DMS53 (cell line): ENCODE data around the gene ITGA1.
"Not testable (repeated sequence)": the region's sequence is repeated elsewhere in the genome, so short reads cannot be mapped to it uniquely, and the experiment has no call there.

Experiments
- DNase-seq: peaks from one replicate; lab custom pipeline; 2025; lab: John Stamatoyannopoulos, UW

Gene ITGA1

DNA sequence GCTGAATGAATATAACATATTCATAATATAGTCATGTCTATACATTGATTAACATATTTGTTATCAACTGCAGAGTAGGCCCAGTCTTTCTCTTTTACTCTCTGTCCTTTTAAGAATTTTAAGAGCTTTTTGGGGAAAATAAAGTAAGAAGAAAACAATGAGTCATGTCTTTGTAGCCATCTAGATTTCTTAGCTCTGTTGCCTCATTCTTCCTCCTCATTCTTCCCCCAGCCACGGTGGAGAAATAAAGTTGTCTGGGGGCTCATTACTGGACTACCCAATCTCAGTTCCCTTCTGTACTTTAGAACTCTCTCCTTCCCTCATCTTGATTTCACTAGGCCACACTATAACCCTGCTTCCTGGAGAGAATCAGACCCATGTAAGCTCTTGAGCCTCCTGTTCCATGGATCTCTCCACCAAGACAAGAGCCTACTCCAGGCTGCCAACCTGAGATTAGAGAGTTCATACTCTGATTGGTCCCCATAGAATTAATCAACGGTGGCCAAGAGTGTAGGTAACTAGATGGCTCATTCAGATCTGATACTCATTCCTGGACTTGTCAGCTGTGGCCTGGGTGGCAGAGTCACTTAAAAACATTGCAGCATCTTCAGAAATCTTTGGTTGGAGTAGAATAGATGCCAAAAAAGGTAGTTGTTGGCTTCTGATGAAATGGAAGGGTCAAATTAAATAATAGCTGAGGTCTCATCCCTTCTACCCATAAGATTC lies 44.2 kb downstream of the ITGA1 start:
- no peak for DNase-seq

DNA sequence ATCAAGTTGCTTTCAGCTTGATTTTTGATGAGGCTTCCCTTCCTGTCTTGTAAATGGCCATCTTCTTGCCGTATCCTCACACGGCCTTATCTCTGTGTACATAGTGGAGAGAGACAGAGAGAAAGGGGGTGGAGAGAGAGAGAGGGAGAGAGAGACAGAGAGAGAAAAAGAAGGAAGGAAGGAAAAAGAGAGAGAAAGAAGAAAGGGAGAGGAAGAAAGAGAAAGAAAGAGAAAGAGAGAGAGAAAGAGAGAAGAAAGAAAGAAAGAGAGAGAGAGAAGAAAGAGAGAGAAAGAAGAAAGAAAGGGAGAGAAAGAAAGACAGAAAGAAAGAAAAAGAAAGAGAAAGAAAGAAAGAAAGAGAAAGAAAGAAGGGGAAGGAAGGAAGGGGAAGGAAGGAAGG lies 46.6 kb downstream of the ITGA1 start:
- no peak for DNase-seq

DNA sequence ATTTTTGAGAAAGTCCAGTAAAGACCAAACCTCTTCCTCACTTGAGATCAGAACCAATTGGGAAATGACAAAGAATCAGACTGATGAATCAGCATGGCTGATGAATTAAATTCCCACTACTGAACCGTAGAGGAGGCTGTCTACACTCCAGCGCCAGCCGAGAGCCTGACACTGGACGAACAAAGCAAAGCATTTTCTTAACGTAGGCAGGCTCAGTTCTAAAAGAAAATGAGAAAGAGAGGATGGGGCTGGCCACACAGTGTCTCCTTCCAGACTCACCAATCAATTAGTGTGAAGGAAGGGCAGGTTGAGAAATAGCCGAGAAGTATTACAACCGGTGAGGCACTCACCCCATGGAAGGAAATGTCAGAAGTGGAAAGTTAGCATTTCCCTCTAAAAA lies 49.4 kb downstream of the ITGA1 start:
- DNase-seq: no peak

DNA sequence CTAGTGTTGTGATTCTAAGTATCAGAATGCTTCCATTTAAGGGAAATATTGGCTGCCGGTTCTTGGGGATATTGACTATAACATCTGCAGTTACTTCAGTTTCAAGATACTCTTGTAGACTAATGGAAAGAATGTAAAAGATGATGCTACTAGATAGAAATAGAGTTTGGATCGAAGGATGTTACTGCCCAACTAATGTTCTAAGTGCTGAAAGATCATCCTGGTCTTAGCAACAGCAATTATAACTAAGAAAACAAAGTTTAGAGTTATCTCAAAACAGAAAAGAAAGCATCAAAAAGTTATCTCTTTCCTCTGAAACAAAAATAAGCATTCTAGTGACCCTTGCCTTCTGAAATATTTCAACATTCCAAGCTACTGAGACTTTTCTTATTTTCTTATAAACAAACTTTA lies 49.9 kb downstream of the ITGA1 start:
- no peak for DNase-seq

DNA sequence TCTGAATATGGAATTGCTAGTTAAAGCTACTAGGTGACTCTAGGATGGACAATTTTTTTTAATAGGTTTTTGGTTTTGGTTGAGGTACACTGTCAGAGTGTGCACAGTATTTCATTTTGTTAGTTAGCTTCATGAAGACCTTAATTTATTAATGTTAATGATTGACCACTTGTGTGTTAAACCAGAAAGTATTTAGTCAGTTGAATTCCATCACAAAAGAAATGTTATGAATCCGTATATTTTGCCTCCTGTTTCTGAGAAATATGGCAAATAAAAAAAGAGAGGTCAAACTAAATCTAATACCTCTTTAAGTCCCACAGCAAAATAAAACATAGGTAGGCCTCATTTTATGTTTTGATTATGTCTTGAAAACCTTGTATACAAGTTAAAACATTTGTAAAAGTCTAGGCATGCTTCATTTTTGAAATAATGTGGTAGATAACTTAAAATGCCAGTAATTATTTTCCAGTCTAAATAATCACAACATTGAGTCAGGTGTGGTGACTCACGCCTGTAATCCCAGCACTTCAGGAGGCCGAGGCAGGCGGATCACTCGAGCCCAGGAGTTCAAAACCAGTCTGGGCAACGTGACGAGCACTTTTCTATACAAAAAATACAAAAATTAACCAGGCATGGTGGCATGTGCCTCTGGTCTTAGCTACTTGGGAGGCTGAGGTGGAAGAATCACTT lies 50.8 kb downstream of the ITGA1 start:
- DNase-seq: no peak

DNA sequence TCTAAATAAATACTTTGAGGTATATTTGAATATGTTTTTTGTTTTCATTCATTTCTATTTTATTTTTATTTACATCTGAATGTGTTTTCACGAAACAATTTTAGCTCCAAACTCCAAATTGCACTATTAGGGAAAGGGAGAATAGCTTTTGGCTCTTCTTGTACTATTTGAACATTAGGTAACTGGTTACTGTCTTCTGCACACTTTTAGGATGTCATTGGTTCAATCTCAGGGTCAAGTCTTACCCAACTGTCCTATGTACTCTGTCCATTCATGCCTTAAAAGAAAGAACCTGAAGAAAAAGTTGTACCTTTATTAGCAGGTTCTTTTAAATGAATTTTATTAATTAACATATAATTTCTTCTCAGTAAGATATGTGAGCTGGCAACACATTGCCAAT lies 51.6 kb downstream of the ITGA1 start:
- no peak for DNase-seq

DNA sequence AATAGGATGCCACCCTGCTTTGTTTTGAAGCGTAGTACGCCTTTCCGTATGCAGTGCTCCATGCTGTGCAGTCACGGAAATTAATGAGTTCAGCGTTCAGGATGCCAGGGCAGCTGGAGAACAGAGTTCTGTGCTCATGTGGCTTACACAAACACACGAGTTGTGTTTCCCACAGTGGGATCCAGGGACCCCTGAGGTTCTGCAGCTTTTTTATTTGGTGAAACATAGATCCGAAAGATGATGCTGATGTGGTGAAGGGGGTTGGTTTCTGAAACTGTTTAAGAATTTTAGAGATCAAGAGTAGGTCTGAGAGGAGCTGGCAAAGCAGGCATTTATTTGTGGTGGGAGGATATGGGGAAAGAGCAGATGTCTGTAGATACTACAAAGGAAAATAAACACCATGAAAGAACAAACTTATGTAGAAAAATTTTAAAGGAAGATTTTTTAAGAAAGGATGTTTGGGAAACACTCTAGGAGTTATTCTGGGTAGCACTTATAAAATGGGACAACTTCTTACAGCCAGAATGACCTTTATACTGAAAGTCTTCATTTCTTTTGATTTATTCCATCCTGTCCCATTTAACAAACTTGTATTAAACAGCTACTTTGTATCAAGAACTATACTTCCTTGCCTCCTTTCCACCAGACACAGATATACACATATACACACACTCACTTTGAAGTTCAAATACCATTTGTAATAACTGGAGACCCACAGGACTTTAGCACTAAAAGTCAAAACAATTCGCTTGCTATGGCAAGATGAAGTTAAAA lies 52.7 kb downstream of the ITGA1 start:
- DNase-seq: peak; percentile 53

DNA sequence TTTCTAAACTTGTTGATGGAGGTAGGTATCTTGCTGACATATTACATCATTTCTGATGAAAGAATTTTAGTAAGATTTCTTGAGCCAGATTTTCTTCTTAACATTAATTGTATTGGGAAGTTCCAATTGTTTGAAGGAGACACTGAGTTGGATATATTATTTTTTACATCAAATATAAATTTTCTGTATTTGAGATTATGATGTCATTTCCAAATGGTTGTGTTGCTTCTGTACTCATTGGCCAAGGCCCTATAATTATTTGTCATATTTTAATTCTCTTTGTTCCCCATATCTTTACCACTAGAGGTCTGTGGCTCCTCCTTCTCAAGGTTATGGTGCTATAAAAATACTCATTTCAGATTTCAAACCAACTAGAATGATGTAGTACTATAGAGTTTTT lies 53.4 kb downstream of the ITGA1 start:
- DNase-seq: no peak

DNA sequence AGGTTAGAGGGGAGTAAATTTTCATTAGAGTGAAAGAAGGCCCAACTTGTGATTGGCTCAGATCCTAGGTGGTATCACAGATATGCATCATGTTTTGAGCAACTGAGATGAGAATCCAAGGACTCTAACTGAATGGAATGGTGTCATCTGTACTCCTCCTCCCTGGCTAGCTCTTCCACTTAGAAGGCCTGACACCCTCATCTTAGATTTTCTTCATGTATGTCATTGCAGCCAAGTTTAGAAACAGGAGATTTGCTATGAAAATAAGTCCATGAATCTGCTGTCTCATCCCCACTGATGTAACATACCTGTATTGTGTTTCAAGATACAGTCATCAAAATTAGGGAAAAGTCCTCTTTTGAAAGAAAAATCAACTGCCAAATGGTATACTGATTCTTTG lies 54.4 kb downstream of the ITGA1 start:
- DNase-seq: no peak

DNA sequence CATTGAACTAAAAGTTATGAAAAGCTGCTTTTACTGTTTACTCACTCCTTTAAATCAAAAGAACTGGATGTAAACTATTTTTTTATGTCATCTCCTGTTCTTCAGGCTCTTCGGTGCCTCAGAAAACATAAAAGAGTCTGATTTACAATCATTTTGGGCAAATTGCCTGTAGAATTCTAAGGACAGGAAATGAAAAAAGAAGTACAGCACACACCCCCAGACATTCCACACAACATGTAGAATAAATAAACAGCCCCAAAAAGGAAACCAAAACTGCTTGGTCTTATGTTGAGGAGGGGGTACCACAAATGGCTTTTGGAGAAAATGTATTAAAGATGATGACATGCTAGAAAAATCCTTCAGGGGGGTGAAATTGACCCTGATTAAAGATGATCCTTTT lies 57.2 kb downstream of the ITGA1 start:
- DNase-seq: no peak

DNA sequence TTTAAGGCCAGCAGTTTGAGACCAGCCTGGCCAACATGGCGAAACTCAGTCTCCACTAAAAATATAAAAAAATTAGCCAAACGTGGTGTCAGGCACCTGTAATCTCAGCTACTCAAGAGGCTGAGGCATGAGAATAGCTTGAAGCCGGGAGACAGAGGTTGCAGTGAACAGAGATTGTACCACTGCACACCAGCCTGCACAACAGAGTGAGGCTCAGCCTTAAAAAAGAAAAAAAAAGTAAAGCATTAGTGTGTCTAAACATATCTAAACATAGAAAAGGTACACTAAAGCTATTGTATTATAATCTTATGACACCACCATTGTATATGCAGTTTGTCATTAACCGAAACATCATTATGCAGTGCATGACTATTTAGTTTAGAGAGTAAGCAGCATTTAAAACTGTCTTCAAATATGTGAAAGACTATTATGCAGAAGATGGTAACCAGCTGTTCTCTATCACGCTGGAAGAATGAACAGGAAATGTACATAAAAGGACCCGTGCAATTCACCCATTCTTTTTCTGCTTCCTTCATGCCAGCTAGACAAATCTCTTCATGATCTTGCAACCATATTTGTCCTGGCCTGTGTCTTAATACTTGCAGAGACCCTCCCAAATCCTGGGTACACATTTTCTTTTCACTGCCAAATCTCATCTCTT lies 58.6 kb downstream of the ITGA1 start:
- DNase-seq: no peak

DNA sequence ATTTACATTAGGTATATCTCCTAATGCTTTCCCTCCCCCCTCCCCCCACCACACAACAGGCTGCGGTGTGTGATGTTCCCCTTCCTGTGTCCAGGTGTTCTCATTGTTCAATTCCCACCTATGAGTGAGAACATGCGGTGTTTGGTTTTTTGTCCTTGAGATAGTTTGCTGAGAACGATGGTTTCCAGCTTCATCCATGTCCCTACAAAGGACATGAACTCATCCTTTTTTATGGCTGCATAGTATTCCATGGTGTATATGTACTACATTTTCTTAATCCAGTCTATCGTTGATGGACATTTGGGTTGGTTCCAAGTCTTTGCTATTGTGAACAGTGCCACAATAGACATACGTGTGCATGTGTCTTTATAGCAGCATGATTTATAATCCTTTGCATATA lies 61.0 kb downstream of the ITGA1 start:
- DNase-seq: not testable (repeated sequence)

DNA sequence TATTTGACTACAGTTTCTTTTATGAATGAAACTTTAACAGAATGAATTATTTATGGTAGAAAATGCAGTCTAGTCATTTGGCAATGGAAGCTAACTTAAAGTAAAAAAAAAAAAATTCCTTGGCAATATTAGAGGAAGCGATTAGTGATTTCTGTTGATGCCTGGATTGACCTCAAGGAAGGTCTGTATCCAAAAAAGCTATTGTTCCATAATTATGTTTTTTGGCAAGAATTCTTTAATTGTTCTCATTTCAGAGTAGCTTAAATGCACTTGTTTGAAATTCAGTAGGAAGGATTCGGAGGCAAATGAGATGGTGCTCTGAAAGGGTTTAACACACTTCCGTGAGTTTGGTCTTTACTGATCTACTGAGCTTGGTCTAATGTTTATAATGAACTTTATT lies 61.8 kb downstream of the ITGA1 start:
- no peak for DNase-seq

DNA sequence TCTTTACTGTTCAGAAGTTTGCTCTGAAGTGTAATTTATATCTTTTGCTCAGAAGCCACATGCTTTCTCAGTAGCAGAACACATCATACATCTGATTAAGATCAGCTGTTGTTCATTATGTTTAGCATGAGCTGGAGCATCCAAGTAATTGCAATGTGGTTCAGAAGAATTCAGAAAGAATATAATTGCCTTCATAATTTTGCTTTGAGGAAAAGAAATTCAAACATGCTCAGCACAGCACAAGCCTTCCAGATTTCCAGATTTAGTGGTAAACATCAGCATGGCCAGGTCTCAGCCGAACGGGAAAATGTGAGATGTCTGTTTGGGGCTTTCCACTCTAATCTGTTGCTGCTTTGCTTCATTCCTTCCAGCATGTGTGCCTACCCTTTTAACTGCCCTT lies 65.9 kb downstream of the ITGA1 start:
- no peak for DNase-seq

DNA sequence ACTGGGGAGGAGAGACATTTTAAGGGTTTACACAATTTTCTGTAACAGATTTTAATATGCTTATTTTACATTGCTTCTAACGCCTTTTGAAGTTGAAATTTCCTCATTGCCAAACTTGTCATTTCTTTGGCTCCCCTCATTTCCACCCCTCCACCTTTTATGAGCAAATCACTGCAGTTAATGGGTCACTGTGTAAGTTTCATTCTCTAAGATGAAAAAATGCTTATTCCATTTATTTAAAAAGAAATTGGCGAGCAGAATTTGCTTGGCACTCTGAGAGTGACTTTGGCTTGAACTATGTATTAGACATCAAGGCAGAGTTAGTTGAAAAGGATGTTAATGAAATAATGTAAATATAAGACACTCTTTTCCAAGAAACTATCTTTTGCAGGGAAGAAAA lies 66.6 kb downstream of the ITGA1 start:
- no peak for DNase-seq

DNA sequence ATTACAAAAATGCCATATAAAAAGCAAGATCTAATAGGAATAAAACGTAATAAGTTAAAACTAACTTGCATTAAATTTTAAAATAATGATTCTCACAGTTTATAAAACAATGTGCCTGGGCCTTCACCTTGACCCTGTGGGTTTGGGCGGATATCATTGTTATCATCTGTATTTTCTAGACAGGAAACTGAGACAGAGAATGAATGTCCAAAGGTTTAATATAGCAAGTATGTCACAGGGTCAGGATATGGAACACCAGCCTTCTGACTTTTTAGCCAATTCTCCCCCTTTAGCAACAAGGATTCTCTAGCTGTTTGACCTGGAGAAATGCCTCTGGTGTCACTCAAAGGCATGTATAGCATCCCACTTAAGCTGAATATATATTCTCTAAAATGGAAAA lies 67.2 kb downstream of the ITGA1 start:
- DNase-seq: no peak

DNA sequence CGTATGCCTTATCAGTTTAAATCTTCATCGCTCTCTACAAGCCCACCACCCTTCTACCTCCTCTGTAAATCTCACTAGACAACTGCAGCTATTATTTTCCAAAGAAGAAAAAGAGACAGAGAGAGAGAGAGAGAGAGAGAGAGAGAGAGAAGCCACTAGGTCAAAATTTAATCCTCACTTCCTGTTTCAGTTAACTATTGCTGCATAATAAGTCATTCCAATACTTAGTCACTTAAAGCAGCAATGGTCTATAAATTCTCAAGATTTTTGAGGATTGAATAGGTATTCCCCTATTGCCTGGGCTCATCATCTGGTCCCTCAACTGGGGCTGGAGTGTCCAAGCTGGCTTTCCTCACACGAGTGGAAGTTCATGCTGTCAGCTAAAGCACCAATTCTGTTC lies 68.8 kb downstream of the ITGA1 start:
- DNase-seq: no peak

DNA sequence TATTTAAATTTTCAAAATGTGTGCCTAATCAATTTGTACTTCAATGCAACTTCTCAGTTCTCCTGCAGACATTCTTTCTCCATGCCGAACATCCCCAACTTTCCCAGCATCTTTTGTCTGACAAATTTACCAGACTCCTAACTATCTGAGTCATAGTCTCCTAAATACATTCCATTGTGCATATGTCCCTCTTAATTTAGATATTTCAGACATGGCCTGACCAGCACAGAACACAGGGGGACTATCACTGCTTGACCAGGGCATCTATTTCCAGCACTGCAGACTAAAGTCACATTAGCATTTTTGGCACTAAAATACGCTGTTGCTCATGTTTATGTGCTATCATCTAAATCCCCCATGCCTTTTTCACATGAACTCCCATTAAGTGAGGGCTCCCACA lies 71.9 kb downstream of the ITGA1 start:
- DNase-seq: no peak

DNA sequence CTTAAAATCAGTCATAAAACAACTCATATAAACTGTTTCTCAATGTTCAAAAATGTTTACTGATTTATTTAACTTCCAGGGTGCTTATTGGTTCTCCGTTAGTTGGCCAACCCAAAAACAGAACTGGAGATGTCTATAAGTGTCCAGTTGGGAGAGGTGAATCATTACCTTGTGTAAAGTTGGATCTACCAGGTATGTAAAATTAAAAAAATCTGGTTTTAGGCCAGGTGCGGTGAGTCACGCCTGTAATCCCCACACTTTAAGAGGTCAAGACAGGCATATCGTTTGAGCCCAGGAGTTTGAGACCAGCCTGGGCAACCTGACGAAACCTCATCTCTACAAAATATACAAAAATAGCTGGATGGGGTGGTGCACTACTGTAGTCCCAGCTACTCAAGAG lies 73.7 kb downstream of the ITGA1 start:
- no peak for DNase-seq

DNA sequence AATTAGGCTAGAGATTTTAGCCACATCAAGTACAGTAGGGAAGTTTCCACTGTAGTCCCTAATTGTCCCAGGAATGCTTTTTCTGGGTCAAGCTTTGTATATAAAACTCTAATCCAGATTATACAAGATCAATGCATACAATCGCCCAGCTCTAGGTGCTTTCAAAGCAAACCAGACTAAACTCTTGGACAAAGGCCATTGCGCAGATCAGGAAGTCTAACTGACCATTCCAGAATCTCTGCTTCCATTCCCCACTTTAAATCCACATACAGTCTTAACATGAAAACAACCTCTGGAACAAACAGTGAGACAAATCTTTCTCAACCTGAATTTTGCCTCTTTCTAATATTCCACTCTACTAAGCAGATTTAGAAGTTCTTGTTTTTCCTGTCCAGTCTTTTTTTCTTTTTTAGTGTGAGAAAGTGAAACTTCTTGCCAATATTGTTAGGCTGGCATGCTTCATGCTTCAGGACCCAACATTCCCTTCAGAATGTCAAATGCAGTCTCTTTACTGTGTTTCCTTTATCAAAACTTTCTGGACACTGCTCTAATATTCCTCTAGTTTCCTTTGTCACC lies 76.1 kb downstream of the ITGA1 start:
- DNase-seq: no peak

DNA sequence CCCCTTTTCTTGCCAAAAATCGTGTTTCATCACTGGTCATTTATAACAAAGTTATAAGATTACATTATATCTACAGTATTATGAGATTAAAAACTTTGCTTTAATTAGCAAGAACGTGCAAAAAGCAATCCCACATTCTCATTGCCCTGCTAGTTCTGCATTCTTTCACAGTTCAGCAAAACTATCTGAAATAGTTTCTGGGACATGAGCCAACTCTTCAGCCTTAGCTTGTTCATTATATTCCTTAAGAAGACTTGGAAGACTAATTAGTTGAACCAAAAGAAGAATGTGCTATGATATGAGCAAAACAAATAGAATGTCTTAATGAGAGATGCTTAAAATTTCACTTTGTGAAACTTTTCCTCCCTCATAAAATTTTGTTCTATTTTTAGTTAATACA lies 76.7 kb downstream of the ITGA1 start:
- no peak for DNase-seq

DNA sequence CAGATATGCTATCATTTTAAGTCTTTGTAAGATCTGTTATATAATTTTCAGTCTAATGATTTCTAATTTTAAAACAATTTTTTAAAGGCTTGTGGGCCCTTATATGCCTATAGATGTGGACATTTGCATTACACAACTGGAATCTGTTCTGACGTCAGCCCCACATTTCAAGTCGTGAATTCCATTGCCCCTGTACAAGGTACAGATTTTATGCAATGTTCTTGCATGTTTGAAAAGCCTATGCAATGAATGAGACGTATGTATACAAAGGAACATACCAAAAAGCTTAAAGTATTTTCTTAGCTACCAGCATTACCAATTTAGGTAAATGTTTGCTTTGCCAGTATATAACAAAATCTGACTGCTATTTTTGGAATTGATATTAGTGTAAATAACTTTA lies 77.2 kb downstream of the ITGA1 start:
- DNase-seq: no peak
